22Rv1 (cell line): ENCODE measurements around the gene TUBA1C.

Experiments used
- CTCF ChIP-seq: fragments of 450-650 bp; IDR thresholded peaks from 2 replicates; pipeline ENCODE4 v1.5.1; 2017; ENCODE audit warnings: mild to moderate bottlenecking
- ZFX ChIP-seq: fragments of 450-650 bp; IDR thresholded peaks from 2 replicates; pipeline ENCODE4 v1.6.1; 2017; ENCODE audit warnings: antibody characterized with exemption, borderline replicate concordance

- no peak for TF ChIP-seq CTCF
- no peak for TF ChIP-seq ZFX
Observed at GRCh38 chr12:49233842-49234526, 30.9 kb upstream of the TUBA1C start.
